Heart left ventricle (tissue), 13 donors: ENCODE measurements around the gene SPATA45.
A peak's percentile ranks its signal among the peaks of the same experiment; 100 is the strongest.

ENCODE experiments used
- CTCF ChIP-seq, 12 donors: fragments of 200-600 bp; sonication (generic) in 4 of 12; IDR thresholded peaks; one replicate each; pipeline versions ENCODE4 v1.5.0 to v1.8.0; 2018 to 2022; ENCODE audit warnings: antibody characterized with exemption in 12 of 12, mild to moderate bottlenecking in 5 of 12
- POLR2A ChIP-seq, 2 donors: fragments of 450-650 bp; IDR thresholded peaks; one replicate each; pipeline ENCODE4 v1.6.1; 2017; ENCODE audit warnings: antibody characterized with exemption in 2 of 2, mild to moderate bottlenecking in 2 of 2, moderate library complexity in 2 of 2
- donor health status: ischemic (EF 13 %, LVEDD 7.1; RV severe dilation, severe dysfunction).
- donor health status: DM: no; HTN: yes; CAD: no.
- donor health status: DM: no; HTN: no; CAD: no.
- donor health status: ischemic (EF 25% LVEDD 6.9; RV normal size, moderate dysfunction).
- donor health status: ischemic (EF 25% LVEDD 5.7; RV mildly dilated, moderate dysfunction).
- donor health status: ischemic (EF 35%, LVEDD 5.7; RV mildly dilated, moderate dysfunction).
- donor health status: nonischemic (EF 11% LVEDD 7.7; RV severe dilation, severe dysfunction).
- donor health status: DM: yes; HTN: yes; CAD: no.
- donor health status: PGD.
- donor health status: ischemic (EF 29% LVEDD 5.4; RV normal size, mild dysfunction).
- donor health status: nonischemic (EF 23%, LVEDD 6.1; RV moderate dilation, normal function).

DNA sequence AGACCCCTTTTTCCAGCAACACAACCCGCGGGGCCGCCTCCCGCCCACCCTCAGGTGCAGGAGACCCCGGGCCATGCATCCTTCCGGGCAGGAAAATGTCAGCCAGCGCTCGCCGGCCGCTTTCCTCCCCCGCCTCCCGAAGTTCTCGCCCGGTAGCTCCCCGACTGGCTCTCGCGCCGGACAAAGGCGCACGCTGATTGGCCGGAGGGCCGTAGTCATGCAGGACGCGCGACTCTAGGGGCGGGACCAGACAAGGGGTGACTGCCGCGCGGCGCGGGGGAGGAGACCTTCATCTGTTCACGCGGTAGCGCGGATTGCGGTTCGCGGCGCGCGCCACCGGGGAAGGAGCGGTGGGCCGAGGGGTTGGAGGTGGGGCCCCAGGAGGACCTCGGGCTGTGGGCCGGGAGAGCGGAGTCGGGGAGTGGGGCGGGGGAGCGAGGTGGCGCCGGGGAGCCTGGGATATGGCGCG, 10.6 kb upstream of the SPATA45 start, which contains the start of gene FLVCR1:
- TF ChIP-seq CTCF (IDR thresholded peaks at IDR 0.05), result no peak
- peak in 1 of 2 donors; percentile 76 for TF ChIP-seq POLR2A (IDR thresholded peaks at IDR 0.05)
